Osteoblast (primary cell): ENCODE results near the gene NFIB. TPM values are rescaled to one million over a fixed set of nuclear protein-coding genes. Genes with fewer than 3 reads are reported as not detected.

Source experiments
- DNase-seq: peaks from one replicate; pipeline ENCODE4 v3.0.0; 2011; ENCODE audit warnings: low spot score, mixed read lengths; ENCODE audit not compliant: insufficient read length; ENCODE audit errors: missing footprints
- H2AFZ ChIP-seq: 2 replicates; pipeline ENCODE4 v1.6.0; 2011; ENCODE audit warnings: mild to moderate bottlenecking, low read length
- H3K27ac ChIP-seq: 2 replicates; pipeline ENCODE4 v1.5.1; 2011; ENCODE audit warnings: mild to moderate bottlenecking, low read depth, low read length, moderate library complexity
- H3K27me3 ChIP-seq: 2 replicates; pipeline ENCODE4 v1.6.0; 2012; ENCODE audit warnings: mild to moderate bottlenecking, control low read depth, inconsistent platforms, low read length, moderate library complexity; ENCODE audit not compliant: insufficient read depth
- H3K36me3 ChIP-seq: 2 replicates; pipeline ENCODE4 v1.5.1; 2011; ENCODE audit warnings: mild to moderate bottlenecking, low read length, control low read depth, moderate library complexity; ENCODE audit not compliant: insufficient read depth
- H3K4me1 ChIP-seq: 2 replicates; pipeline ENCODE4 v1.5.1; 2011; ENCODE audit warnings: mild to moderate bottlenecking, low read length, control low read depth, moderate library complexity; ENCODE audit not compliant: insufficient read depth
- H3K4me2 ChIP-seq: 2 replicates; pipeline ENCODE4 v1.6.0; 2011; ENCODE audit warnings: mild to moderate bottlenecking, low read length; ENCODE audit not compliant: insufficient read depth
- H3K4me3 ChIP-seq: fragments of 200-600 bp; sonication (generic); 3 replicates; pipeline ENCODE4 v1.5.1; 2012; ENCODE audit warnings: mild to moderate bottlenecking, low read length, inconsistent platforms; ENCODE audit not compliant: insufficient read depth
- H3K79me2 ChIP-seq: 2 replicates; pipeline ENCODE4 v1.6.0; 2012; ENCODE audit warnings: mild to moderate bottlenecking, low read length, control low read depth, inconsistent platforms; ENCODE audit not compliant: insufficient read depth
- H3K9me3 ChIP-seq: 2 replicates; pipeline ENCODE4 v1.5.1; 2011; ENCODE audit warnings: low read depth, low read length, control low read depth
- H4K20me1 ChIP-seq: 2 replicates; pipeline ENCODE4 v1.6.0; 2012; ENCODE audit warnings: mild to moderate bottlenecking, low read length, control low read depth; ENCODE audit not compliant: insufficient read depth
- total RNA-seq: library from RNA; depleted of rRNA; stranded (reverse); fragments of >200 nt; gene quantifications from 2 replicates; pipeline ENCODE4 v1.2.3, GENCODE V29; 2012
- TF ChIP-seq, protein P1 (sequence below): IDR thresholded peaks from 2 replicates; pipeline ENCODE4 v1.5.1; 2011; ENCODE audit warnings: mild to moderate bottlenecking, low read depth, low read length, moderate library complexity; ENCODE audit errors: extremely low read depth

NFIB gene
- total RNA-seq, 1 donor: 21.0 TPM

DNA sequence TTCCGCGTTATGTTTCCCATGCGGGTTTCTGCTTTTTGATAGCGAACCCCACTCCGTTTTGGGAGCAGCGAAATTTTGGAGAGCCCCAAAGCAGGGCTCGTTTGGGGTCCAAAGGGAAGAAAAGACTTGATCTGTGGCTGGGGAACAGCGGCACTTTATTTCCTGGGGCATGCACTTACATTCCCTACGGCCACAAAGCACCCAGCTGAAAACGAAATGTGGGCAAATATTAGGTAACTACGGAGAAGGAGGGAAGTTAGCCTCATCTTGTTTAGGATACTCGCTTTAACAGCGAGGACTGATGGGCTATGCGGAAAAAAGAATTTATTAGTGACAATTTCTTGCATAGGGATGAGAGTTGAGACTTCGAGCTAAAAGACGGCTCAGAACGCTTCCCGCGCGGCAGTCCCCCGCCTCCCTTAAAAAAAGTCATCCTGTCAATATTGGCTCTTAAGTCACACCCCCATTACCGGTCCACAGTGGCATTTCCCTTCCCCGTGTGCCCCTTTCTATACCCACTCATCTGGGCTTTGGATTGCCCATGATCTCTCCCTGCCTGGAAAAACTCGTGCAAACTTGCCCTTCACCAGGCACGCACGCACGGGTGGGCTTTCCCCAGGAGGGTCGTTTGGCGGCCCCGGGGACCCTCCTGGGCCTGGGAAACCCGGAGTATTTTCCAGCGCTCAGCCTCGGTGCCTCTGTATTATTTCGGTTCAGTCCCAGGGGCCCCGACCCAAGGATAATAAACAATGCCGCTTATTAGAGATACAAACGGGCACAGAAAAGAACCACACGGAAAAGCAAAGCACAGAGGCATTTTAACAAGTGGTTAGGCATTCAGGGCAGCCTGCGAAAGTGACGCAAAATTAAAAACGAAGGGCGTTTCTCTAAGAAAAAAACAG is 35.8 kb upstream of the NFIB start:
- no peak overlapping the region for H3K4me3 ChIP-seq
- H3K9me3 ChIP-seq: no peaks in the 10 kb centered on the region
- H3K4me2 ChIP-seq: peak overlapping the region; percentile 84
- TF ChIP-seq, protein P1, sequence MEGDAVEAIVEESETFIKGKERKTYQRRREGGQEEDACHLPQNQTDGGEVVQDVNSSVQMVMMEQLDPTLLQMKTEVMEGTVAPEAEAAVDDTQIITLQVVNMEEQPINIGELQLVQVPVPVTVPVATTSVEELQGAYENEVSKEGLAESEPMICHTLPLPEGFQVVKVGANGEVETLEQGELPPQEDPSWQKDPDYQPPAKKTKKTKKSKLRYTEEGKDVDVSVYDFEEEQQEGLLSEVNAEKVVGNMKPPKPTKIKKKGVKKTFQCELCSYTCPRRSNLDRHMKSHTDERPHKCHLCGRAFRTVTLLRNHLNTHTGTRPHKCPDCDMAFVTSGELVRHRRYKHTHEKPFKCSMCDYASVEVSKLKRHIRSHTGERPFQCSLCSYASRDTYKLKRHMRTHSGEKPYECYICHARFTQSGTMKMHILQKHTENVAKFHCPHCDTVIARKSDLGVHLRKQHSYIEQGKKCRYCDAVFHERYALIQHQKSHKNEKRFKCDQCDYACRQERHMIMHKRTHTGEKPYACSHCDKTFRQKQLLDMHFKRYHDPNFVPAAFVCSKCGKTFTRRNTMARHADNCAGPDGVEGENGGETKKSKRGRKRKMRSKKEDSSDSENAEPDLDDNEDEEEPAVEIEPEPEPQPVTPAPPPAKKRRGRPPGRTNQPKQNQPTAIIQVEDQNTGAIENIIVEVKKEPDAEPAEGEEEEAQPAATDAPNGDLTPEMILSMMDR: no peak
- peaks cover 12% of the 10 kb centered on the region for H3K4me1 ChIP-seq
- no peak overlapping the region for H3K27ac ChIP-seq
- no peaks in the 10 kb centered on the region for H4K20me1 ChIP-seq
- H3K27me3 ChIP-seq: peaks cover 76% of the 10 kb centered on the region
- no peak for DNase-seq
- no peaks in the 10 kb centered on the region for H3K79me2 ChIP-seq
- H3K36me3 ChIP-seq: no peaks in the 10 kb centered on the region
- no peak overlapping the region for H2AFZ ChIP-seq

GRCh38 chr9:14349146-14349446 is 35.2 kb upstream of the NFIB start:
- Histone ChIP-seq H3K9me3 (no peaks in the 10 kb centered on the region), H2AFZ (no peak overlapping the region), H3K27ac (no peak overlapping the region), H3K79me2 (no peaks in the 10 kb centered on the region), H3K4me1 (peaks cover 12% of the 10 kb centered on the region), H3K27me3 (peaks cover 76% of the 10 kb centered on the region), H4K20me1 (no peaks in the 10 kb centered on the region), H3K4me2 (peak overlapping the region; percentile 84), H3K4me3 (peak overlapping the region; percentile 61), H3K36me3 (no peaks in the 10 kb centered on the region)
- no peak for DNase-seq
- TF ChIP-seq, protein P1: no peak

DNA sequence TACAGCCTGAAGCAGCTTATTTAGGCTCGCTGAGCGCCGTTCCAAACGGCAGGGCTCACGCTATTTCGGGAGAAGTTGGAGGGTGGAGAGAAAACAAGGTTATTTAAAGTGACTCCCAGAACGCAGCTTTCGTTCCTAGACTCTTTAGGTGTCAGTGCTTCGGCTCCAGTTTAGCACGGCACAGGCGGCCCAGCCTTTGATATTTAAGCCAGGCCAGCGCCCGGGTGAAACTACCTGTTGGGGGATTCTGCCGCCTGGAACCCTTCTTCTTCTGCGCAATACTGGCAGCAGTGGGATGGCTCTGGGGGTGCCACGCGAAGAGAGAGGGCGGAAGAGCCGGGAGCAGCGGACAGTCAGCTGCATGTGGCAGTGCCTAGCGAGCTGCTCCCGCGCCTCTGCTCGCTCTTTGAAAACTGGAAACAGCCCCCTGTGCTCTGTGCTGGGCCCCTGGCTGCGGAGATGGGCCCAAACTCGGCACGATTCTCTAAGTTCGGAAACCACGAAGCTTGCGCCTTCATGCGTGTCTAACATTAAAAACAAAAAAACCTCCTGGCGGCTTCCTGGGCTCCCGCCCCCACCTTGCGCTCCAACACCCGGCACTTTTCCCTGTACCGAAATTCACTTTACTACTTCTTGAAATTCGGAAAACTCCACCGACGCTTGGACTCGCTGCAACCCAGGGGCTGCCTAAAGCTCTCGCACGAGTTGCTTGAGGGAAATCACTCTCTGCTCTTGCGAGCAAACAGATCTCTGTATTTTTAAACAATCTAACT is 34.6 kb upstream of the NFIB start:
- H3K4me2 ChIP-seq: peak overlapping the region; percentile 84
- TF ChIP-seq, protein P1: no peak
- H2AFZ ChIP-seq: peak overlapping the region; percentile 76
- H3K9me3 ChIP-seq: no peaks in the 10 kb centered on the region
- H4K20me1 ChIP-seq: no peaks in the 10 kb centered on the region
- peaks cover 76% of the 10 kb centered on the region for H3K27me3 ChIP-seq
- H3K79me2 ChIP-seq: no peaks in the 10 kb centered on the region
- DNase-seq: no peak
- H3K36me3 ChIP-seq: no peaks in the 10 kb centered on the region
- H3K27ac ChIP-seq: no peak overlapping the region
- peak overlapping the region; percentile 61 for H3K4me3 ChIP-seq
- peaks cover 12% of the 10 kb centered on the region for H3K4me1 ChIP-seq

DNA sequence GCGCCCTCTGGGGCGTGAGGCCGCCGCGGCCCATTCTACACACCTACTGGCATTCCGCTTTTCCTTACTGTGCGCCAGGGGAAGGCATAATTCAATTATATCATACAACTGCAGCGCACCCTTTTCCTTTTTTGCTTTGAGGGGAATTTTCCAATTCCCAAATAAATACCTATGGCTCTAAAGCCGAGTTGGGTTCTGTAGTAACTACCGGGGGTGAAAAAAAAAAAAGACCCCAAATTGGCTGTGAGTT is 34.1 kb upstream of the NFIB start:
- H3K4me2 ChIP-seq: peak overlapping the region; percentile 84
- H3K36me3 ChIP-seq: no peaks in the 10 kb centered on the region
- TF ChIP-seq, protein P1: no peak
- peak overlapping the region; percentile 61 for H3K4me3 ChIP-seq
- H4K20me1 ChIP-seq: no peaks in the 10 kb centered on the region
- H2AFZ ChIP-seq: peak overlapping the region; percentile 72
- H3K79me2 ChIP-seq: no peaks in the 10 kb centered on the region
- no peak for DNase-seq
- H3K27me3 ChIP-seq: peaks cover 81% of the 10 kb centered on the region
- no peak overlapping the region for H3K27ac ChIP-seq
- H3K4me1 ChIP-seq: peaks cover 12% of the 10 kb centered on the region
- H3K9me3 ChIP-seq: no peaks in the 10 kb centered on the region
